K562 treated with DMSO at 1 percent for 12 hours (cell line): Measurements from ENCODE around the gene OR10A7. TPM values are rescaled to one million over a fixed set of nuclear protein-coding genes. Genes with fewer than 3 reads are reported as not detected.

Source experiments
- total RNA-seq: library from RNA; unstranded; fragments of 300-600 nt; gene quantifications from 2 replicates; pipeline ENCODE4 v1.2.3, GENCODE V29; 2022; ENCODE audit not compliant: insufficient read depth

Gene OR10A7
- not detected in 2 replicates for total RNA-seq

GRCh38 chr12:55220725-55221124 is at the start of gene OR10A7:
Gene OR10A7, plus strand, starts transcription at chr12:55221025. Its CDS starts 0 bp downstream, at chr12:55221025.

GRCh38 chr12:55244309-55244708 is 23.5 kb downstream of the OR10A7 start, which contains the start of gene OR6C74:
Gene OR6C74, plus strand, starts transcription at chr12:55244609. Its CDS starts 2,679 bp downstream, at chr12:55247288.

Other genes starting within 250 kb of the OR10A7 start
- 5.3 and 6.6 TPM in 2 replicates for gene TESPA1, start 236.3 kb upstream of the OR10A7 start, total RNA-seq
- not detected in 2 replicates for gene NEUROD4, start 201.1 kb upstream of the OR10A7 start, total RNA-seq
- not detected in 2 replicates for gene OR9K2, start 94.6 kb upstream of the OR10A7 start, total RNA-seq
- gene OR6C74, start 23.6 kb downstream of the OR10A7 start, total RNA-seq = not detected in 2 replicates
- gene OR6C6, start 75.5 kb downstream of the OR10A7 start, total RNA-seq = not detected in 2 replicates
- not detected in 2 replicates for gene OR6C1, start 93.3 kb downstream of the OR10A7 start, total RNA-seq
- not detected in 2 replicates for gene OR6C3, start 109.7 kb downstream of the OR10A7 start, total RNA-seq
- gene OR6C75, start 141.9 kb downstream of the OR10A7 start, total RNA-seq = not detected in 2 replicates
- gene OR6C65, start 179.5 kb downstream of the OR10A7 start, total RNA-seq = not detected in 2 replicates
- gene OR6C76, start 205.2 kb downstream of the OR10A7 start, total RNA-seq = not detected in 2 replicates
- gene OR6C2, start 223.1 kb downstream of the OR10A7 start, total RNA-seq = not detected in 2 replicates
- not detected in 2 replicates for gene OR6C70, start 249.1 kb downstream of the OR10A7 start, total RNA-seq